Activated T-cell treated with anti-CD3 and anti-CD28 coated beads, Interleukin-2, amount 50 U/mL, for 4 hours (primary cell): Measurements from ENCODE around the gene IL2RG. TPM values are rescaled to one million over a fixed set of nuclear protein-coding genes. Genes with fewer than 3 reads are reported as not detected.

ENCODE experiments used
- ATAC-seq, 2 donors: fragments of 200-7000 bp; cut with Tn5 transposase; one replicate each; pipeline ENCODE4 v1.10.0; 2021
- DNase-seq: peaks from one replicate; pipeline ENCODE4 v3.0.0-alpha.2; 2020
- H3K27me3 Mint-ChIP-seq: one replicate; pipeline ENCODE4 v1.8.0; 2021; ENCODE audit warnings: low read depth, mixed read lengths
- H3K36me3 Mint-ChIP-seq: one replicate; pipeline ENCODE4 v1.8.0; 2022; ENCODE audit warnings: mixed read lengths; ENCODE audit not compliant: insufficient read depth
- H3K4me1 Mint-ChIP-seq: one replicate; pipeline ENCODE4 v1.8.0; 2021; ENCODE audit warnings: low read depth, mixed read lengths
- H3K4me3 Mint-ChIP-seq: one replicate; pipeline ENCODE4 v1.8.0; 2021; ENCODE audit warnings: mild to moderate bottlenecking, moderate library complexity, mixed read lengths
- H3K9me3 Mint-ChIP-seq: one replicate; pipeline ENCODE4 v1.8.0; 2021; ENCODE audit warnings: mixed read lengths
- total RNA-seq, 3 donors: library from RNA; stranded (reverse); gene quantifications; one replicate each; pipeline ENCODE4 v1.2.1, GENCODE V29; 2021

Gene IL2RG
- total RNA-seq, 3 donors from 2014 or later, result 214 to 305 (median 276) TPM

DNA sequence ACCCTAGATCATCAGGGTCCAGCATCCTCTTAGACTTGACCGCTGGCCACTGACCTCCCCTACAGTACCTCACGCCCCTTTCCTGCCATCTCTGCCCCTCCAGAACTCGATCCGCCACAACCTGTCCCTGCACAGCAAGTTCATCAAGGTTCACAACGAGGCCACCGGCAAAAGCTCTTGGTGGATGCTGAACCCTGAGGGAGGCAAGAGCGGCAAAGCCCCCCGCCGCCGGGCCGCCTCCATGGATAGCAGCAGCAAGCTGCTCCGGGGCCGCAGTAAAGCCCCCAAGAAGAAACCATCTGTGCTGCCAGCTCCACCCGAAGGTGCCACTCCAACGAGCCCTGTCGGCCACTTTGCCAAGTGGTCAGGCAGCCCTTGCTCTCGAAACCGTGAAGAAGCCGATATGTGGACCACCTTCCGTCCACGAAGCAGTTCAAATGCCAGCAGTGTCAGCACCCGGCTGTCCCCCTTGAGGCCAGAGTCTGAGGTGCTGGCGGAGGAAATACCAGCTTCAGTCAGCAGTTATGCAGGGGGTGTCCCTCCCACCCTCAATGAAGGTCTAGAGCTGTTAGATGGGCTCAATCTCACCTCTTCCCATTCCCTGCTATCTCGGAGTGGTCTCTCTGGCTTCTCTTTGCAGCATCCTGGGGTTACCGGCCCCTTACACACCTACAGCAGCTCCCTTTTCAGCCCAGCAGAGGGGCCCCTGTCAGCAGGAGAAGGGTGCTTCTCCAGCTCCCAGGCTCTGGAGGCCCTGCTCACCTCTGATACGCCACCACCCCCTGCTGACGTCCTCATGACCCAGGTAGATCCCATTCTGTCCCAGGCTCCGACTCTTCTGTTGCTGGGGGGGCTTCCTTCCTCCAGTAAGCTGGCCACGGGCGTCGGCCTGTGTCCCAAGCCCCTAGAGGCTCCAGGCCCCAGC lies 10.5 kb downstream of the IL2RG start:
- DNase-seq, result no peak
- ATAC-seq, result no peak

DNA sequence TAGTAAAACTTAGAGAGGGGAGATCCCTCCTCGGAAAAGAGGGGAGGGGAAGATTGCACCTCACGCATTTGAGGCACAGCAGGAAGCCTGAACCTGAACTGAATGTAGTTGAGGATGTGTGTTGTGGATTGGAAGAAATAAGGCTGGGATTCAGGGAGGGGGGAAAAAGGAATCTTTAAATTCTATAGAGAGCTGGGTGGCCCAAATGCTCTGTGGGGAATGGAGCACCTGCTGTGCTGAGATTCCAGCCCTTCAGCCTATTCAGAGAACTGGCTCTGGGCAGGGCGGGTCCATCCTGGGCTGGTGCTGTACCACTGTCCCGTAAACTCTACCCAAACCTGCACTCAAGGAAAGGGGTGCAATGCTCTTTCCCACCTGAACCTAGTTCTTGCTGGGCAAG lies 11.6 kb downstream of the IL2RG start:
- H3K9me3 Mint-ChIP-seq, result no peaks in the 10 kb centered on the region
- peaks cover 73% of the 10 kb centered on the region for H3K4me1 Mint-ChIP-seq
- no peaks in the 10 kb centered on the region for H3K36me3 Mint-ChIP-seq
- H3K27me3 Mint-ChIP-seq, result no peaks in the 10 kb centered on the region
- no peak for ATAC-seq
- no peak overlapping the region for H3K4me3 Mint-ChIP-seq
- no peak for DNase-seq

More for the DNA sequence above, 10.5 kb downstream of the IL2RG start:
- no peaks in the 10 kb centered on the region for H3K9me3 Mint-ChIP-seq
- no peak overlapping the region for H3K4me3 Mint-ChIP-seq
- peaks cover 4% of the 10 kb centered on the region for H3K36me3 Mint-ChIP-seq
- peaks cover 75% of the 10 kb centered on the region for H3K4me1 Mint-ChIP-seq
- no peaks in the 10 kb centered on the region for H3K27me3 Mint-ChIP-seq

DNA sequence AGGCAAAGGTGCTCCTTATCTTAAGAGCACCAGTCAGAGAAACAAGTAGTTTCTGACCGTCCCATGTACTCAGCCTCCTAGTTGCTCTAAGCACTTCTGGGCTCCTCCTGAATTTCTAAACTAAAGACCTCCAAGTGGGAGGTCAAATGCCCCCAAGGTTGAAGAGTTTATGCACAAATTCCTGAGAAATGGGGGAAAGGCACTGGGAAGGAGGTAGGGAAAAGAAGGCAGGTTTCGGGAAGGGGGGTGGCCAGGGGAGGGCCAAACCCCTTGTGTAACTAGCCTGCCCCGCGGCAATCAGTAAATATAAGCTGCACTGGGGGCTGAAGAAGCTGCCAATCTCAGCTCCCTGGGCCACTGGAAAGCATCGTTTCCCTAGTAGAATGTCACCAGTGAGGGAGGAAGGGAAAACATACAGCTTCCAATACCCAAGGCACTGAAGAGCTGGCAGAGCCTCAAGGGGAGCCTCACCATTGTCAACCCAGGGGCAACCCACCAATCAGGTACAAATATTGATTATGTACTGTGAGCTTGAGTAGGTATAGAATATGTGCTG lies 12.3 kb downstream of the IL2RG start:
- Mint-ChIP-seq H3K4me1 (peaks cover 66% of the 10 kb centered on the region), H3K4me3 (no peak overlapping the region), H3K36me3 (no peaks in the 10 kb centered on the region), H3K27me3 (no peaks in the 10 kb centered on the region), H3K9me3 (no peaks in the 10 kb centered on the region)
- DNase-seq (no peak), ATAC-seq (no peak)

- no peaks in the 10 kb centered on the region for H3K36me3 Mint-ChIP-seq
- ATAC-seq, result peak; percentile 16 to 34
- no peaks in the 10 kb centered on the region for H3K9me3 Mint-ChIP-seq
- peaks cover 59% of the 10 kb centered on the region for H3K4me1 Mint-ChIP-seq
- DNase-seq, result peak; percentile 77
- H3K27me3 Mint-ChIP-seq, result no peaks in the 10 kb centered on the region
- peak overlapping the region; percentile 31 for H3K4me3 Mint-ChIP-seq
Measured at GRCh38 chrX:71098302-71098701, 13.1 kb downstream of the IL2RG start.

GRCh38 chrX:71096760-71097032 lies 14.7 kb downstream of the IL2RG start:
- Mint-ChIP-seq H3K4me3 (peak overlapping the region; percentile 93), H3K27me3 (no peaks in the 10 kb centered on the region), H3K36me3 (no peaks in the 10 kb centered on the region), H3K9me3 (no peaks in the 10 kb centered on the region), H3K4me1 (peaks cover 45% of the 10 kb centered on the region)
- DNase-seq (no peak), ATAC-seq (peak in 1 of 2 donors; percentile 6)

- H3K36me3 Mint-ChIP-seq, result no peaks in the 10 kb centered on the region
- DNase-seq (no peak), ATAC-seq (peak; percentile 56)
- H3K27me3 Mint-ChIP-seq, result no peaks in the 10 kb centered on the region
- no peaks in the 10 kb centered on the region for H3K9me3 Mint-ChIP-seq
- H3K4me3 Mint-ChIP-seq, result peak overlapping the region; percentile 93
- peaks cover 39% of the 10 kb centered on the region for H3K4me1 Mint-ChIP-seq
Measured at GRCh38 chrX:71095981-71096759, 15.2 kb downstream of the IL2RG start.

- Mint-ChIP-seq H3K4me3 (peak within 1 kb of the TSS; percentile 93), H3K27me3 (no peaks in the 10 kb centered on the region), H3K9me3 (no peaks in the 10 kb centered on the region), H3K4me1 (peaks cover 33% of the 10 kb centered on the region), H3K36me3 (no peaks in the 10 kb centered on the region)
- peak; percentile 87 to 94 for ATAC-seq
- DNase-seq, result peak; percentile 82
Measured at GRCh38 chrX:71095555-71095980, 15.8 kb downstream of the IL2RG start, which contains the start of gene FOXO4. TSS of gene FOXO4 (plus strand) at chrX:71095851. CDS start at chrX:71096529, 678 bp downstream.

DNA sequence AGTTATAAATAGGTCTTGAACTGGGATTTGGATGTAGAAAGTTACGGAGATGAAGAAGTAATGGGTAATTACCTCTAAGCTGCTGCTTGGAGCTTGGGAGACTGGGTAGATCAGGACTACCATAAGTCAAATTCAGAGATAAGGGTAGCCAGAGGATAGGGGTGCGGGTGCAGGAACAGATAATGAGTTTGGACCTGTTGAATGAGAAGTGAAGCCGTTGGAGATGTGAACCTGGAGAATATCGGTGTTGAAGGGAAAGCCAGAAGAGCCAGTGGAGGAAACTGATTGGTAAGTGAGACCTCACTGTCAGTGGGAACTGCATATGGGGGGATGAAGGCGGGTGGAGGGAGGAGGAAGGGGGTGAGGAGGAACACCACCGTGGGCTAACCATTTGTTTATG lies 16.3 kb downstream of the IL2RG start:
- no peaks in the 10 kb centered on the region for H3K36me3 Mint-ChIP-seq
- no peaks in the 10 kb centered on the region for H3K9me3 Mint-ChIP-seq
- H3K4me1 Mint-ChIP-seq, result peaks cover 31% of the 10 kb centered on the region
- no peak for DNase-seq
- H3K27me3 Mint-ChIP-seq, result no peaks in the 10 kb centered on the region
- no peak for ATAC-seq
- H3K4me3 Mint-ChIP-seq, result peak overlapping the region; percentile 93

GRCh38 chrX:71091263-71091662 lies 20.1 kb downstream of the IL2RG start:
- ATAC-seq (no peak), DNase-seq (no peak)
- H3K4me1 Mint-ChIP-seq, result peaks cover 6% of the 10 kb centered on the region
- H3K27me3 Mint-ChIP-seq, result no peaks in the 10 kb centered on the region
- no peak overlapping the region for H3K4me3 Mint-ChIP-seq
- H3K36me3 Mint-ChIP-seq, result no peaks in the 10 kb centered on the region
- no peaks in the 10 kb centered on the region for H3K9me3 Mint-ChIP-seq

DNA sequence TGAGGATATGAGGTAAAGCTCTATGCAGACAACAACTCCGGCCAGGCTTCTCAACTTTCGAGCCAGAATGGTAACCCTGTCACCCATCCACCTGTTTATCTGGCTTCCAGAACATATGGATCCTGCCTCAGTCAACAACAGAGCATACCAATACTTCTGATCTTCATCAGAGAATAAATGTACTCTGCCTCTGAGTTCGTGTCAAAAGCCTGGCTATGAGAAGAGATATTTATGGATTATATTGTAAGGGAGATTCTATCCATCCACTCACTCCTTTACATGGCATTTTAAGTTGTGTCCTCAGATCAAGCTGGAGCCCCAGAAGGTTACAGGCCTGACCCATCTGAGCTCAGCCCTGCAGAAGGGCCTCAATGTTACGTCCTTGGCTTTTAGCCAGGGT lies 25.5 kb downstream of the IL2RG start:
- Mint-ChIP-seq H3K4me3 (no peak overlapping the region), H3K27me3 (no peaks in the 10 kb centered on the region), H3K4me1 (peaks cover 5% of the 10 kb centered on the region), H3K36me3 (no peaks in the 10 kb centered on the region), H3K9me3 (no peaks in the 10 kb centered on the region)
- DNase-seq (no peak), ATAC-seq (no peak)

GRCh38 chrX:71082822-71083221 lies 28.6 kb downstream of the IL2RG start:
- no peaks in the 10 kb centered on the region for H3K9me3 Mint-ChIP-seq

GRCh38 chrX:71082124-71082647 lies 29.2 kb downstream of the IL2RG start:
- DNase-seq (no peak), ATAC-seq (no peak)
- no peak overlapping the region for H3K4me3 Mint-ChIP-seq
- H3K4me1 Mint-ChIP-seq, result peaks cover 5% of the 10 kb centered on the region
- H3K27me3 Mint-ChIP-seq, result no peaks in the 10 kb centered on the region
- no peaks in the 10 kb centered on the region for H3K9me3 Mint-ChIP-seq
- no peaks in the 10 kb centered on the region for H3K36me3 Mint-ChIP-seq

More at GRCh38 chrX:71082822-71083221, 28.6 kb downstream of the IL2RG start:
- ATAC-seq (no peak), DNase-seq (no peak)
- H3K36me3 Mint-ChIP-seq, result no peaks in the 10 kb centered on the region
- no peaks in the 10 kb centered on the region for H3K27me3 Mint-ChIP-seq
- peaks cover 5% of the 10 kb centered on the region for H3K4me1 Mint-ChIP-seq
- H3K4me3 Mint-ChIP-seq, result no peak overlapping the region

DNA sequence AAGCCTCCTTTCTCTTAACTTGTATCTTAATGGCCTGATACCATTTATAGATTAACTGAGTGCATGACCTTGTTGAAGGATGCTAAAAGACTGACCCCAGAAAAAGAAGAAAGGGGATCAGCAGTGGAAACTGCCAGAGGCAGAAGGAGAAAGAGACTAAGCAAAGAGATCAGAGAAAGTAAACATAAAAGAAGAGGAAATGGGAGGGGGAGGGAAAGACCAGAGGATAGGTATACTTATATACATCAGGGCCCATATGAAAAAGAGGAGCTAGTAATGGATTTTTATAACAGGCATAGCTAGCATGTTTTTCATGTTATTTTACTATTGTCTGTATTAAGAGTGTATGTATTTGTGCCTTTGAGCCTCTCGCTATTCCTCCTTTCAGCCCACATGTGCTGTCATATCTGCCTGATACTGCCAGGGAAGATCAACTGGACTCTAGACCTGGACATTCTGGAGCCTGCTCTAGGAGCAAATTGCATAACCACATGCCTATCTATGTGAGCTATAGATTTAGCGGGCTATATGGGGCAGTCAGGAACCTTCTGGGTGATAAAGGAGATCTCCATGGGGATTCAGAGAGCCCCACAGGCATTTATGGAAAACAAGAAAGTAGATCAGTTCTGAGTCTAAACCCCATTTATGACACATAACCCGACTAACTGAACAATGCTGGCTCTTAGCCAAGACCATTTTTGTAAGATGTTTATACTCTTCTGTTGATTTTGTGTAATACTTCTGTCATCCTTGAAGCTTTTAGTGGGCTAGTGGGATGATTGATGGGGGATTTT lies 29.9 kb downstream of the IL2RG start:
- H3K27me3 Mint-ChIP-seq, result no peaks in the 10 kb centered on the region
- DNase-seq (no peak), ATAC-seq (peak in 1 of 2 donors; percentile 35)
- H3K9me3 Mint-ChIP-seq, result no peaks in the 10 kb centered on the region
- no peaks in the 10 kb centered on the region for H3K36me3 Mint-ChIP-seq
- H3K4me3 Mint-ChIP-seq, result no peak overlapping the region
- H3K4me1 Mint-ChIP-seq, result peaks cover 5% of the 10 kb centered on the region

- Mint-ChIP-seq H3K4me3 (no peak overlapping the region), H3K36me3 (peaks cover 5% of the 10 kb centered on the region), H3K4me1 (peaks cover 7% of the 10 kb centered on the region), H3K9me3 (no peaks in the 10 kb centered on the region), H3K27me3 (peaks cover 6% of the 10 kb centered on the region)
- ATAC-seq (no peak), DNase-seq (no peak)
Measured at GRCh38 chrX:71070531-71070930, 40.8 kb downstream of the IL2RG start.
